ENCODE data around the gene MTUS2. TPM values are rescaled to one million over a fixed set of nuclear protein-coding genes. Genes with fewer than 3 reads are reported as not detected.
A peak's percentile ranks its signal among the peaks of the same experiment; 100 is the strongest.

MTUS2 gene
- total and polyA plus RNA-seq, 2 donors (not counting 3 experiments of a cell fraction or from before 2014, with no cell fraction given) = not detected

- peaks cover 10 to 12% of the 10 kb centered on the region in 2 experiments for H3K27me3 ChIP-seq (ENCODE audit: control insufficient read depth in 2 of 2, insufficient read depth in 2 of 2, low read length in 2 of 2)
- dilution Hi-C loops (cut with MboI; ENCODE audit: extremely low pct_ligation_motif_present, low sequenced_read_pairs) (no loop called here), intact Hi-C loops (cut with micrococcal nuclease) (no loop called here)
- no peak overlapping the region for H3K27ac ChIP-seq (ENCODE audit: insufficient read depth, low read depth, low read length)
- no TSS peak for BruUV-seq (replicated peaks)
- no peaks in the 10 kb centered on the region for H3K9me3 ChIP-seq (replicated peaks; ENCODE audit: control insufficient read depth, insufficient read depth, low read length)
- FAIRE-seq (no peak), DNase-seq (ENCODE audit: low read depth, low spot score) (peak; percentile 13)
- H3K79me2 ChIP-seq (ENCODE audit: control insufficient read depth, insufficient read depth, low read length) = no peaks in the 10 kb centered on the region
- CTCF ChIA-PET = interaction anchor here (0.8 to 10.8 kb wide), 10 partner anchors 16 to 610 kb away, joined by 3 to 301 read pairs (median 3); no protein-coding TSS in a partner anchor
- no peaks in the 10 kb centered on the region for H3K4me1 ChIP-seq (ENCODE audit: control insufficient read depth, extremely low read depth, insufficient read depth, low read length)
- no peaks in the 10 kb centered on the region for H3K36me3 ChIP-seq (ENCODE audit: control insufficient read depth in 2 of 2, extremely low read depth in 1 of 2, insufficient read depth in 2 of 2, low read length in 2 of 2)
- H3K9me1 ChIP-seq (replicated peaks; ENCODE audit: control insufficient read depth, extremely low read depth, insufficient read depth, low read length) = no peaks in the 10 kb centered on the region
- no peak for TF ChIP-seq POLR2A (IDR thresholded peaks at IDR 0.05; ENCODE audit: low read depth, low read length)
- TF ChIP-seq FOS (IDR thresholded peaks at IDR 0.05; ENCODE audit: borderline replicate concordance, insufficient read depth, low read length) = no peak
- TF ChIP-seq MYC (IDR thresholded peaks at IDR 0.05; ENCODE audit: low read depth, low read length) = no peak
- TF ChIP-seq CTCF (IDR thresholded peaks at IDR 0.05; ENCODE audit: extremely low read depth in 1 of 2, insufficient read depth in 1 of 2, low read depth in 1 of 2, low read length in 2 of 2) = no peak
- no peaks in the 10 kb centered on the region for H4K20me1 ChIP-seq (replicated peaks; ENCODE audit: control insufficient read depth, extremely low read depth, insufficient read depth, low read length)
- H3K9ac ChIP-seq (replicated peaks; ENCODE audit: extremely low read depth, insufficient read depth, low read length) = no peak overlapping the region
- H2AFZ ChIP-seq (ENCODE audit: low read depth, low read length) = peak overlapping the region; percentile 45
- POLR2A ChIA-PET = no interaction called here
- no peak overlapping the region for H3K4me2 ChIP-seq (ENCODE audit: insufficient read depth, low read length)
- H3K4me3 ChIP-seq (replicated peaks in 1 of 3; ENCODE audit: insufficient read depth in 1 of 3, low read depth in 1 of 3, low read length in 3 of 3) = no peak overlapping the region
Observed at GRCh38 chr13:29503041-29503837, 683.1 kb downstream of the MTUS2 start.

- ChIA-PET CTCF (interaction anchor here (0.9 to 10.8 kb wide), 3 partner anchors 33 to 610 kb away, joined by 3 to 301 read pairs (median 18); no protein-coding TSS in a partner anchor), POLR2A (no interaction called here)
- no TSS peak for BruUV-seq (replicated peaks)
- dilution Hi-C loops (cut with MboI; ENCODE audit: extremely low pct_ligation_motif_present, low sequenced_read_pairs) (no loop called here), intact Hi-C loops (cut with micrococcal nuclease) (no loop called here)
- Histone ChIP-seq H3K27ac (ENCODE audit: insufficient read depth, low read depth, low read length) (no peak overlapping the region), H4K20me1 (replicated peaks; ENCODE audit: control insufficient read depth, extremely low read depth, insufficient read depth, low read length) (no peaks in the 10 kb centered on the region), H3K27me3 (ENCODE audit: control insufficient read depth in 2 of 2, insufficient read depth in 2 of 2, low read length in 2 of 2) (peaks cover 7 to 12% of the 10 kb centered on the region in 2 experiments), H3K79me2 (ENCODE audit: control insufficient read depth, insufficient read depth, low read length) (no peaks in the 10 kb centered on the region), H3K4me3 (replicated peaks in 1 of 3; ENCODE audit: insufficient read depth in 1 of 3, low read depth in 1 of 3, low read length in 3 of 3) (no peak overlapping the region), H3K9me1 (replicated peaks; ENCODE audit: control insufficient read depth, extremely low read depth, insufficient read depth, low read length) (no peaks in the 10 kb centered on the region), H3K36me3 (ENCODE audit: control insufficient read depth in 2 of 2, extremely low read depth in 1 of 2, insufficient read depth in 2 of 2, low read length in 2 of 2) (no peaks in the 10 kb centered on the region), H3K9ac (replicated peaks; ENCODE audit: extremely low read depth, insufficient read depth, low read length) (no peak overlapping the region), H3K4me2 (ENCODE audit: insufficient read depth, low read length) (no peak overlapping the region), H2AFZ (ENCODE audit: low read depth, low read length) (no peak overlapping the region), H3K9me3 (replicated peaks; ENCODE audit: control insufficient read depth, insufficient read depth, low read length) (no peaks in the 10 kb centered on the region), H3K4me1 (ENCODE audit: control insufficient read depth, extremely low read depth, insufficient read depth, low read length) (no peaks in the 10 kb centered on the region)
- FAIRE-seq (no peak), DNase-seq (ENCODE audit: low read depth, low spot score) (no peak)
- TF ChIP-seq JUN (IDR thresholded peaks at IDR 0.05; ENCODE audit: borderline replicate concordance, insufficient read depth, insufficient read length, low read depth) = no peak
- no peak for TF ChIP-seq MYC (IDR thresholded peaks at IDR 0.05; ENCODE audit: low read depth, low read length)
- no peak for TF ChIP-seq CTCF (IDR thresholded peaks at IDR 0.05; ENCODE audit: extremely low read depth in 1 of 2, insufficient read depth in 1 of 2, low read depth in 1 of 2, low read length in 2 of 2)
- no peak for TF ChIP-seq GATA2 (IDR thresholded peaks at IDR 0.05; ENCODE audit: insufficient read depth, insufficient read length, low read depth, low read length)
- no peak for TF ChIP-seq FOS (IDR thresholded peaks at IDR 0.05; ENCODE audit: borderline replicate concordance, insufficient read depth, low read length)
- no peak for TF ChIP-seq EZH2 (IDR thresholded peaks at IDR 0.05; ENCODE audit: borderline replicate concordance, low read depth, low read length, severe bottlenecking)
- no peak for TF ChIP-seq POLR2AphosphoS5 (IDR thresholded peaks at IDR 0.05; ENCODE audit: insufficient read depth, low read depth, low read length)
- no peak for TF ChIP-seq POLR2A (IDR thresholded peaks at IDR 0.05; ENCODE audit: low read depth, low read length)
- TF ChIP-seq MAX (IDR thresholded peaks at IDR 0.05; ENCODE audit: insufficient read depth, insufficient read length) = no peak
Observed at GRCh38 chr13:29504691-29505090, 684.6 kb downstream of the MTUS2 start.
